SK-N-SH treated with all-trans-retinoic acid at 6 μM for 48 hours (cell line): ENCODE measurements around the gene ERCC2.

Experiments used
- CSDC2 ChIP-seq: fragments of 250-450 bp; sonication (Bioruptor Pico); IDR thresholded peaks from 2 replicates; pipeline ENCODE4 v1.5.0; 2020; ENCODE audit warnings: mild to moderate bottlenecking, moderate library complexity
- SNAI2 ChIP-seq: fragments of 250-450 bp; sonication (Bioruptor Pico); IDR thresholded peaks from 2 replicates; pipeline ENCODE4 v1.5.0; 2020; ENCODE audit warnings: mild to moderate bottlenecking, moderate library complexity
- ZNF565 ChIP-seq: fragments of 450-650 bp; formaldehyde crosslinking; conservative IDR thresholded peaks from 2 replicates; pipeline ENCODE4 v1.5.0; 2020; ENCODE audit warnings: low read depth, mild to moderate bottlenecking, moderate library complexity

GRCh38 chr19:45391346-45391745 lies 21.0 kb upstream of the ERCC2 start:
- TF ChIP-seq ZNF565 (CRISPR knock-in tag) (no peak), CSDC2 (CRISPR knock-in tag) (no peak), SNAI2 (no peak)
